ENCODE results near the gene RNPC3.
"Not testable (repeated sequence)": the region's sequence is repeated elsewhere in the genome, so short reads cannot be mapped to it uniquely, and the experiment has no call there.

Gene RNPC3

DNA sequence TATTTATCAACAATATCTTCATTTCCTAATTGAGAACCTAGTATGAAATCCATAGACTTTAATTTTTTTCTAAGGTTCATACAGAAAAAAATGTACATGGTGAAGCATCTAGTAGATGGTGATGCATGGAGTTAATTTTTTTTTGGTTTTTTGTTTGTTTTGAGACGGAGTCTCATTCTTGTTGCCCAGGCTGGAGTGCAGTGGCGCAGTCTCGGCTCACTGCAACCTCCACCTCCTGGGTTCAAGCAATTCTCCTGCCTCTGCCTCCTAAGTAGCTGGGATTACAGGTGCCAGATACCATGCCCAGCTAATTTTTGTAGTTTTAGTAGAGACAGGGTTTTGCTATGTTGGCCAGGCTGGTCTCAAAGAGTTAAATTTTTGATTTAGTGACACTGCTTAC lies 35.6 kb downstream of the RNPC3 start:
- not testable (repeated sequence) for DNase-seq

DNA sequence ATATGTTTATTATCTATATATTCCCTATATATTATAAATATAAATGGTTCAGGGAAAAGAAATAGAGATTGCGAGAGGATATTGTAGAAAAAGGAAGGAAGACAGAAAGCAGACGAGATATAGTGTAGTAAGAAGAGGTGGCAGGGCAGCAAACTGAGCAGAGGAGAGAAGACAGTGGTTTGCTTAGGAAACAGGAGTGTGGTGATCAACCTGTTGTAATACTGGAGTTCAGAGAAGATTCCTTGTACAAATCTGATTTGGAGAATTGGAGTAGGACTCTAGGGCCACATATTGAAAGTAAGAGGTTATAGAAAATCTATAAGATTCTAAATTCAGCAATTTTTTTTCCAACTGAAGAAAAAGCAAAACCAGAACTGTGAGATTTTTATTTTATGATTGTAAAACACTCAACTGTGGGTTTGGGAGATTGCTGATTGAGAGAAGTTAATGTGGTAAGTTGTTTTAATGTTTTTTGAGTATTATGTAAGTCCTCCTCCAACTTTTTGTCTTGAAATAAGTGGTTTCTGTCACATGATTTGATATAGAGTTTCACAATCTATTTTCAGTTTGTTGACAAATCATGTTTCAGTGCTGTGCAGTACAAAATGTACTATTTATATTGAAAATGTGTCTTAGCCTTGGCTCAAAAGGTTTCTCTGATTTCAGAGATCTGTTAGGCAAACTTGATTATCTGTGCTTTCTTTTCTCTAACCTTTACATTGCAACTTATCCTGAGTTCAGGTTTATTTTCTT lies 36.3 kb downstream of the RNPC3 start:
- no peak for DNase-seq

DNA sequence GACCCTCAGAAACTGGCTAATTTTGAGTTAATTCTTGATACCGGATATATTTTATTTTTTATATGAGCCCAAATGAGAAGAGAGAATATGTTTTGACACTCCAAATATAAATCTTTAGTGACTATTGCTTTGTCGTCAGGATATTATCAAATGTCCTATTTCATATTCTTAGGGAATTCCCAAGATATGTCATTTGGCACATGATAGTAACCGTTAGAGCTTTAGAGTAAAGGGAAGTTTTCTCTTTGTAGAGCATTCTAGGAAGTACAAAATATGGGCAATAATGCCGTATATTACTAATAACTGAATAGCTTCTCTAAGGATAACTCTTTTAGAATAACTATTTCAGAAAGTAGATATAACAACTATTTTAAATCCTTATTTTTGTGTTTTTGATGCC lies 37.6 kb downstream of the RNPC3 start:
- DNase-seq: no peak

DNA sequence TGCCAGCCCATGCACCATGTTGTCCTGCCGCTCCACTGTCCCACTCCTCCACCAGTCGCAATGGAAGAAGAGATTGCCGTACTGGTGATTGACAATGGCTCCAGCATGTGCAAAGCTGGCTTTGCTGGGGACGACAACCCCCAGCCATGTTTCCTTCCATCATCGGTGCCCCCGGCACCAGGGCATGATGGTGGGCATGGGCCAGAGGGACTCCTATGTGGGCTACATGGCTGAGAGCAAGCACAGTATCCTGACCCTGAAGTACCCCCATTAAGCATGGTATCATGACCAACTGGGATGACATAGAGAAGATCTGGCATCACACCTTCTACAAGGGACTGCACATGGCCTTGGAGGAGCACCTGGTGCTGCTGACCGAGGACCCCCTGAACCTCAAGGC lies 44.0 kb downstream of the RNPC3 start:
- DNase-seq: no peak

DNA sequence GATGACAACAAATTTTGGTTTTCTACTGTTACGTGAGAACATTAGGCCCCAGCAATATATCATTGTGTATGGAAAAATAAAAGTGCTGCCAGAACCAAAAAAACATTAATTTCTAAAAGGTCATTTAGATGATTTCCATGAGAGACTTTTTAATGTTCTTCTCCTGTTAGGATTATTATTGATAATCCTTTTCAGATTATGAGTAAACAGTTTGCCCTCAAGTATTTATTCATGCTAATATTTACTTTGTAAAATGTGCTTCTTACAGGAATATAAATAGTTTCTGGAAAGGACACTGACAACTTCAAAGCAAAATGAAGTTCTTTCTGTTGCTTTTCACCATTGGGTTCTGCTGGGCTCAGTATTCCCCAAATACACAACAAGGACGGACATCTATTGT lies 45.8 kb downstream of the RNPC3 start, which contains the start of gene AMY2B:
Gene AMY2B, plus strand, starts transcription at position 301 of the 400 bp plus-strand sequence. Its CDS starts 14 bp downstream, at position 315.
- DNase-seq: not testable (repeated sequence)

DNA sequence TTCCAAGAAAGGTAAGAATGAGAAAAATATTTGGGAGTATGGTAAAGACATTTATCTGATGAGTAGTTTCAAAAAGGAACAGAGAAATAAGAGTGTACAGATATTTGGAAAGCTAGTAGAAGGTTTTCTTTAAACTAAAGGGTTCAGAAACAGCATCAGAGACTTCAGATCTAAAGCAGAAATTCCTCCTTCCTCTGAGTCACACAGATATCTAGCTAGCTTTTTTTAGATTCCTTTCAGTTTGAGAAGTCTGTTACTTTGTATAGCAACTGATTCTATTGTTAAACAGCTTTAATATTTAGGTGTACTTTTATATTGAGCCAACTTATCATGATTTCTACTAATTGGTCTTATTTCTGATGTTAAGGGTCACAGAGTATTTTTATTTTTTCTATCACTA lies 50.6 kb downstream of the RNPC3 start:
- DNase-seq: no peak

DNA sequence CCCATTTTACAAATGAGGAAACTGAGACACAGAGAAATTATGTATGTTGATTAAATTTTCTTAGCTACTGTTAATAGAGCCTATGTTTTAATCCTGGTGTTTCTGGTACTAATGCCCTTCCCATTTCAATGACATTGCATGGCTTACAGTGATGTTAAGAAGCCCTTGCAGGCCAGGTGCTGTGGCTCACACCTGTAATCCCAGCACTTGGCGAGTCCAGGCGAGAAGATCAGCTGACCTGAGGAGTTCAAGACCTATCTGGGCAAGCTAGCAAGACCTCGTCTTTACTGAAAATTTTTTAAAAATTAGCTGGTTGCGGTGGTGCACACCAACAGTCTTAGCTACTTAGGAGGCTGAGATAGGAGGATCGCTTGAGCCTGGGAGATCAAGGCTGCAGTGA lies 51.3 kb downstream of the RNPC3 start:
- DNase-seq: not testable (repeated sequence)

DNA sequence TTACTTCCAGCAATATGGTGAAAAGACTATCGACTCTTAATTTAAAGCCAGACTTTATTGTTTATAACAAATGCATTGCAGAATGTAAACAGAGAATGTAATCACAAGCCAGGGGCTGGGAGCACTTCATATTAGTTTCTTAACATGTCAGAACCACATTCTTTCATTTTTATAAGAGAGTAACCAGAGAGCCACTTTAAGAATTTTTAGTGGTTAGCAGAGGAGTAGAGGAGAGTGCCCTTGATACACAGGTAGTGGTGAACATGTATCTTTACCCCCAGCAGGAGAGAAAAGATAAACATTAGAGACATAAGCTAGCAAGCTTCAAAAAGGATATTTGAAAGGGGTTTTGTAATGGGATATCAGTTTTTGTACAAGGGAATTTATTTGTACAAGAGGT lies 57.0 kb downstream of the RNPC3 start:
- no peak for DNase-seq

DNA sequence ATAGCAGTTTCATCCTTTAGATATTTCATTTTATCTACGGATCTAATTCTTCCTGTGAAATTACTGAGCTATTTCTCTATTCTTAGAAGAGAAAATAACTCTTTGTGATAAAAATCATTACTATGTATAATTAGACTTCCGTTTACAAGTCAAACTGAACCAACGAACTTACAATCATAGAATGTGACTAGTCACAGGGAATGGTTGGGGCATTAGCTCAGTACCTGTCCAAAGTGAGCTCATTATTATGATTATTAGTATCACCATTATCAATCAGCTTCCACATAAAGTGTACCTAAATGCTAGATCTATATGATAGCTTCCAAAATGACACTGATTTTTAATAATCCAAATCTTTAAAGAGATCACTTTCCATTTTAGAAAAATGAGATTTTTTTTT lies 58.4 kb downstream of the RNPC3 start:
- no peak for DNase-seq

DNA sequence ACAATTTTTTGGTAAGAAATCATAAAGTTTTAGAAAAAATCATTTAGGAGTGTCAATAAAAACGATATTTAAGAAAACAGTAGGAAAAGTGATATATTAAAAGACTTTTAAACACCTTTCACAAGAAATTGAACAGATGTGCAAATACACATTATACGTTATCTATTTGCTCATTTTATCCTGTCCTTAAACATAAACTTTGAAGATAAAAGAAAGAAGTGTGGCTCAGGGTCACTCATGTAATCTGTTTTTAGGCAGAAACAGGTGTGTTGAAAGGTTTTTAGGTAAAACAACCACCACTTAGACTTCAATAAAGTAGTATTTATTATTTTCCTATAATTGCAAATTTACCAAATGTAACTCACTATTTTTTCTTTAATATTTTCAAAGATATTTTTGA lies 59.0 kb downstream of the RNPC3 start:
- no peak for DNase-seq

DNA sequence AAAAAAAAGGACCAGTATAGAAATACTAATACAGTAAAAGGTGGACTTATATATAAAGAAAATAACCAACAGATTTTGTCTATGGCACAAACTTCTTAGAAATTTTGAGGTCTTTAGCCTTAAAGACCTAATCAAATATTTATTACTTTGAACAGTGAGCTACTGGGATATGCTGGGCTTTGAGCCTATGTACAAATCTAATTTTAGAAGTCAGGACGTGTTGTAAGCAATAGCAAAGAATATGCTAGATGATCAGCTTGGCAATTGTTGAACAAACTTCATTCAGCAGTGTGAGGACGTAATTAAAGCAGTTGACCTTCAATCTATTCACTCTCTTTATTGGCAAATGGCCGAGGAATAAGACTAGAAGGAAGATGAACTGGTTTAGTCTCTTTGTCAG lies 77.2 kb downstream of the RNPC3 start:
- not testable (repeated sequence) for DNase-seq

All from SW 1271 (cell line).